NB4 (cell line): Measurements from ENCODE around the gene DEAF1.

Experiments
- MYC ChIP-seq: IDR thresholded peaks from 2 replicates; pipeline ENCODE4 v1.6.1; 2011; ENCODE audit warnings: low read depth, low read length
- POLR2A ChIP-seq: IDR thresholded peaks from 2 replicates; pipeline ENCODE4 v1.6.1; 2011; ENCODE audit warnings: mild to moderate bottlenecking; ENCODE audit not compliant: insufficient read length; ENCODE audit errors: extremely low read depth
- TF ChIP-seq, protein P1 (sequence below): IDR thresholded peaks from one replicate; pipeline ENCODE4 v1.5.1; 2012; ENCODE audit warnings: low read depth, low read length
- TF ChIP-seq, protein P2 (sequence below): IDR thresholded peaks from 2 replicates; pipeline ENCODE4 v1.6.1; 2011; ENCODE audit warnings: low read depth, low read length

DNA sequence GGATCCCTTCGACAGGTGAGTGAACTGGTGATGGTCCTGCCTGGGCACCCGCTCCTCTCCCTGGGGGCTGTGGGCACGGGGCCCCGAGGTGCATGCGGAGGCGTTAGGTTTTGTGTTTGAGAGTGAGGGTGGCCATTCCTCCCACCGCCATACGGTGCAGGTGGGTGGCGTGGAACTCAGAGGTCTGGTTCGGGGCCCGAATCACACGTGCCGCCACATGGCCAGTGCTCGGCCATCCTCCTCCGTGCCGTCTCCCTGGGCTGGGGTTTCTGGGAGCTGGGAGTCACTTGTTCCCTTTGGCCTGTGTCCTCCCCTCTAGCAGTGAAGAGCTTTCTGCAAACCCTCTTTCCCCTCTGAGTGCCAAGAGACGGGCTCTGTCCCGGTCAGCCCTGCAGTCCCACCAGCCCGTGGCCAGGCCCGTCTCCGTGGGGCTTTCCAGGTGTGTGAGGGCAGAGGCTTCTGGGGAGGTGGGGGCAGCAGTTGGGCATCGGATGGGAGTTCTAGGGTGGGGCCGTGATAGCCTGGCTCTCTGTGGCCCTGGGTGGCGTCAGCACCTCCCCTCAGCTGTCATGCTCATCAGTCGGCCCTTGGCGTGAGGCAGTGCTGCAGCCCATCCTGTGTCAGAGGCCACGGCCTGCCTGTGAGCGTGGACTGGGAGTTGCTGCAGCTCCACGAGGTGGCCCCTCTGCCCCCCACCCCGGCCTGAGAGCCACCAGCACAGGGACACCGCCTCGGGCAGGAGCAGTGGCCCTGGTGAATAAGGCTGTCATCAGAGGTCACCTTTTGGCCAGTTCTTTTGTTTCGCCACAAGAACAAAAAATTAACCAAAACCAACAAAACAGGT, 89.5 kb downstream of the DEAF1 start:
- no peak for TF ChIP-seq MYC
- TF ChIP-seq POLR2A = no peak
- TF ChIP-seq, protein P1, sequence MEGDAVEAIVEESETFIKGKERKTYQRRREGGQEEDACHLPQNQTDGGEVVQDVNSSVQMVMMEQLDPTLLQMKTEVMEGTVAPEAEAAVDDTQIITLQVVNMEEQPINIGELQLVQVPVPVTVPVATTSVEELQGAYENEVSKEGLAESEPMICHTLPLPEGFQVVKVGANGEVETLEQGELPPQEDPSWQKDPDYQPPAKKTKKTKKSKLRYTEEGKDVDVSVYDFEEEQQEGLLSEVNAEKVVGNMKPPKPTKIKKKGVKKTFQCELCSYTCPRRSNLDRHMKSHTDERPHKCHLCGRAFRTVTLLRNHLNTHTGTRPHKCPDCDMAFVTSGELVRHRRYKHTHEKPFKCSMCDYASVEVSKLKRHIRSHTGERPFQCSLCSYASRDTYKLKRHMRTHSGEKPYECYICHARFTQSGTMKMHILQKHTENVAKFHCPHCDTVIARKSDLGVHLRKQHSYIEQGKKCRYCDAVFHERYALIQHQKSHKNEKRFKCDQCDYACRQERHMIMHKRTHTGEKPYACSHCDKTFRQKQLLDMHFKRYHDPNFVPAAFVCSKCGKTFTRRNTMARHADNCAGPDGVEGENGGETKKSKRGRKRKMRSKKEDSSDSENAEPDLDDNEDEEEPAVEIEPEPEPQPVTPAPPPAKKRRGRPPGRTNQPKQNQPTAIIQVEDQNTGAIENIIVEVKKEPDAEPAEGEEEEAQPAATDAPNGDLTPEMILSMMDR = no peak
- TF ChIP-seq, protein P2, sequence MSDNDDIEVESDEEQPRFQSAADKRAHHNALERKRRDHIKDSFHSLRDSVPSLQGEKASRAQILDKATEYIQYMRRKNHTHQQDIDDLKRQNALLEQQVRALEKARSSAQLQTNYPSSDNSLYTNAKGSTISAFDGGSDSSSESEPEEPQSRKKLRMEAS = no peak
